Hypothalamus (tissue), 51 donors: ENCODE results near the gene DBH.

ENCODE experiments used
- DNase-seq, 51 donors: peaks; one replicate each; lab custom pipeline; 2025; lab: John Stamatoyannopoulos, UW

DBH gene

GRCh38 chr9:133635533-133636531 is at the start of gene DBH:
Gene DBH, plus strand, starts transcription at chr9:133636363. Its CDS starts 9 bp downstream, at chr9:133636372.
- no peak for DNase-seq

GRCh38 chr9:133587051-133587450 is 49.1 kb upstream of the DBH start:
- DNase-seq, result no peak

- DNase-seq, result no peak
Measured at GRCh38 chr9:133587466-133587865, 48.7 kb upstream of the DBH start.

- DNase-seq, result no peak
Measured at GRCh38 chr9:133589454-133590227, 46.5 kb upstream of the DBH start.

DNA sequence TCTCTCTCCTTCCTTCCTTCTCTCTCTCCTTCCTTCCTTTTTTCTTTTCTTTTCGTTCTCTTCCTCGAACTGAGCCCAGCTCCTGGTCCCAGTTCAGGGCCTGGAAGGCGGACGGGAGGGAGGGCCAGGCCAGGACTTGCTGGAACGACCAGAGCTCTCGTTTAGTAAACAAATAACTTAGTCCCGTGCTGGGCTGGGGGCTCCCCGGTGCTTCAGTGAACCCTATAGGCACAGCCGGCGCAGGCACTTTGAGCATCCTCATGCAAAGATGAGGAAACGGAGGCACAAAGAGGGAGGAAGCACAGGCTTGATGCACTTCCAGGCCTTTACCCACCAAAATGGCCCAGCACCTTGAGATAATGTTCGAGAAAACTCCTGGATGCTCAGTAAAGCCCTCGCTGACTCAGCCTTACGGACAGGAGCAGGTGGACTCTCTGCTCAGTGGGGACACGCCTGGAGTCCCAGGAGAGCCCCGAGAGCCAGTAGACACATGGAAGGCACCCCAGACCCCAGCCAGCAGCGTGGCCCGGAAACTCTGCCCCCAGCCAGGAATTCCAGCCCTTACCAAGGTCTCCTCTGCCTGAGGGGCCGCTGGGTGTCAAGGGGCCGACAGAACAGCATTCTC is 45.8 kb upstream of the DBH start:
- no peak for DNase-seq

DNA sequence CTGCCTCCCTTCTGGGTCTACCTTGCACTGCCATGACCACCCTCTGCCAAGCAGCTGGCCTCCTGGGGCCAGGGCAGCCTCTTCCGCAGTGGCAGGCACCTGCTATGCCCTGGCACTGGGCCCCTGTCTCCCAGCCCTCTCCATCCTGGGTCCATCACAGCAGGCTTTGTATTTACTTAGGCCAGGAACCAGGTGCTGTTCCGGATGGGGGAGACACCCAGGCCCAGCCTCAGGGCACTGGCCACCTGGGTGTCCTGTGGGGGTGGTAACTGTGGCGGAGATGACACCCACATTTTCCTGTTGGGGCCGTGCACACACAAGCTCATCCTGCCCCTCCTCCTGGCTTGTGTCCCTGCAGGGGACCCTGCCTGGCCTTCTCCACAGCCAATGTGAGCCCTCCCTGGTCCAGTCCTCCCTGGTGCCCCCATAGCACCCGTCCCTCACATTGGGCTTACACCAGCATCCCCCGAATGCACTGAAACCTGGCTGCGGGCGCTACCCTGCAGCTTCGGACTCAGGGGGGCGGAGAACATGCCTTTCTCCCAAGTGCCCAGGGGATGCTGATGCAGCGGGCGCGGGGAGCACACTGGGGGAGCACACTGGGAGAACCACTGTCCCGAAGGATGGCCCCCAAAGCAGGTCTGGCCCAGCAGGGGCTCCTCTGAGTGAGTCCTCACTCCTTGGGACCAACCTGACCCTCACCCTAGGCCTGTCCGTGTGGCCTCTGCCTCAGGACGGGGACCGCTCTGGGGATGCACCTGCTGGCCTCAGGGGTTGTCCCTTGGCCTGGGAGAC is 44.9 kb upstream of the DBH start:
- no peak for DNase-seq

- no peak for DNase-seq
Measured at GRCh38 chr9:133591985-133592384, 44.2 kb upstream of the DBH start.

DNA sequence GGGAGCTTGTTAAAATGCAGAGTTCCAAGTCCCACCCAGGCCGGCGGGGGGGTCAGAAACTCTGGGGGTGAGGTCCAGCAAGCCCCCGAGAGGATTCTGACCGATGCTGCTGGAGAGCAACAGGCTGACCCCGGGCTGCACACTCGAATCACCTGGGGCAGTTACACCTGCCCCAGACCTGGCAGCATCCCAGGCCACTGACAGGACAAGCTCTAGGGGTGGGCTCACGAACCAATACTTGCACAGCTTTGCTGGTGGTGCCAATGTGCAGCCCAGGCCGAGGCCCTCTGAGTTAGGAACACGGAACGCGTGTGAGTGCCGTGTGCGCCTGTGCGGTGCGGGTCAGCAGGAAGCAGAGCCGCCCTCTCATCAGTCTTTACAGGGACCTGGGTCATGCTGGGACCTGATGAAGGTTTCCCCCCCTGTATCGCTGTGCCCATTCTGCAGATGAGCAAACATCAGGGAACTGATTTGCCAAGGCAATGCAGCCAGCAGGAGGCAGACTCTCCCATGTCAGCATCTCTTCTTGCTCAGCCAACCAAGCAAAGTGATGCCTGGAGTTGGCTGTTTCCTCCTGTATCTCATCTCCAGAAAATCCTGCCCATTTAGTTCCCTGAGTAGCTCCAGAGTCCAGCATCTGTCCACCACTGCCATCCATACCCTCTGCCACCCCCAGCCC is 43.3 kb upstream of the DBH start:
- no peak for DNase-seq

DNA sequence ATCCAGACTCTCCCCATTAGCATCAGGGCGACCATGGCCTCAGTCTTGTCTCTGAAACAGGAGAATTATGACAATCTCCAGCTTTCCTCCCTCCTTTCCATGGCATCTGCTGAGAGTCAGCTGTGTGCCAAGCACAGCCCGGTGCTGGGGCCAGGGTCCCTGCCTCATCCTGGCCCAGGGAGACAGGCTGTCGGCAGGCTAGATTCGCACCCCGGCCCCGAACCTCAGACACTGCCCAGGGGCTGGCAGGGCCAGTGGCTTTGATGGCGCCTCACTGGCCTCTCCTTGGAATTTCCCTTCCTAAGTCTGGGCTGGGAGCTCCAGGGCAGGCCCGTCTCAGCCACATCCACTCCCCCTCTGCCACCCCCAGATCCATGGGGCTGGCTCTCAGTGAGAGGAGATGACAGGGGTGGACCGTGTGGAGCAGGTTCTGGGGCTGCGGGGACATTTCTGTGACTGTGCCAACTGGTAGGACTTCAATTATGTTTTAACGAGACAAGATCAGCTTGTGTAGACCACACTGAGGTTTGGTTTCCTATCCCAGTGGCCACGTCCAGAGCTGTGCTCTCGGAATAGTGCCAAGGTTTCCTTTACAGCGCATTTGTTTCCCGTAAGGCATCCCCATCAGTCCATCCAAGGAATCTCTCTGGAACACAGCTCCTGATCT is 42.4 kb upstream of the DBH start:
- DNase-seq, result no peak

- DNase-seq, result no peak
Measured at GRCh38 chr9:133594310-133594709, 41.9 kb upstream of the DBH start.

GRCh38 chr9:133595910-133596309 is 40.3 kb upstream of the DBH start:
- DNase-seq, result no peak

- DNase-seq, result no peak
Measured at GRCh38 chr9:133597316-133597957, 38.7 kb upstream of the DBH start.

- no peak for DNase-seq
Measured at GRCh38 chr9:133598978-133599377, 37.2 kb upstream of the DBH start.

DNA sequence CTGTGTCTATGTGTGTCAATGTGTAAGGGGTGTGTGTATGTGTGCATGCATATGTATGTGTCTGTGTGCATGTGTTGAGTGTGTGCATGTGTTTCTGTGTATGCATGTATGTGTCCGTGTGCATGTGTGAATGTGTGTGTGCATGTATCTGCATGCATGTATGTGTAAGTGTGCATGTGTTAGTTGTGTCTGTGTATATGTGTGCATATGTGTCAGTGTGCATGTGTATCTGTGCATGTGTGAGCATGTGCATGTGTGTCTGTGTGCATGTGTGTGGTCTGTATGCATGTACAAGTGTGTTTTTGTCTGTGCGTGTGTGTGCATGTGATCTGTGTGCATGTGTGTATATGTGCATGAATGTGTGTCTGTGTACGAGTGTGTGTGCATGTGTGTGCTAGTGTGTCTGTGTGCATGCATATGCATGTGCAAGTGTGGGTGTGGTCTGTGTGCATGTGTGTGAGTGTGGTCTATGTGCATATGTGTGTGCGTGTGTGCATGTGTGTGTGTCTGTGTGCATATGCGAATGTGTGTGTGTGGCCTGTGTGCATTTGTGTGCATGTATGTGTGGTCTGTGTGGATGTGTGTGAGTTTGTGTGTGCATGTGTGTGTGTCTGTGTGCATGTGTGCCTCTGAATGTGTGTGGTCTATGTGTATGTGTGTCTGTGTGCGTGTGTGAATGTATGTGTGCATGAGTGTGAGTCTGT is 36.5 kb upstream of the DBH start:
- no peak for DNase-seq

GRCh38 chr9:133600739-133601138 is 35.4 kb upstream of the DBH start:
- no peak for DNase-seq

DNA sequence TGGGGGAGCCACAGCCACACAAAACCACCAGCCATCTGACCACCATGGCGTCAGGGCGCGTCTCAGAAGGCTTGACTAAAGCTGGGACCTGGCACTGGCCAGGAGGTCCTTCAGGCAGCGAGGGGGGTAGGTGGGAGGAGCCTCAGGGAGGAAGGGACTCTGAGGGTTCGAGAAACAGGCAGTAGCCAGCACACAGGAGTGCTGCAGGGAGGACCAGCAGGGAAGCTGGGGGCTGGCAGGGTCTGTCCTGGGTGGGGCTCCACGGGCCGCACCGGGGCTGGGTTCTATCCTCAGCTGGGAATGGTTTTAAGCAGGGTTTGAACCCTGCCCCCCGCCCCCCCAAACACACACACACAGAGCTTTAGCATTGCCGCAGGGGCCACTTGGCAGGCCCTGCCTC is 34.4 kb upstream of the DBH start:
- no peak for DNase-seq

DNA sequence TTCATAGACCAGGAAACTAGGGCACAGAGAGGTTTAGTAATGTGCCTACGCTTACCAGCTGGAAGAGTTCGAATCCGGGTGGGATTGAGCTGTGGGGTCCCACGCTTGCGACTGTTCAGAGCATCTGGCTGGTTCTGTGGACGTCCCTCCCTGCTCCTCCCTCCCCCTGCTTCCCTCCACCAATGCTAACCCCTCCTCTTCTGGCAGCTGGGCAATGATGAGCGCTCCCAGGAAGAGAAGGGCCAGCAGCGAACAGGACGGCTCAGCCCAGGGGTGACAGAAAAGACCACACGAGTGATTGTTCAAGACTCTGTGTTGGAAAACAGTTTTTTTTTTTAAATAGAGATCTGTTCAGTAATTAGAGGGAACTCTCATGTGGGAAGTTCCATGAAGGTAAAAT is 33.9 kb upstream of the DBH start:
- no peak for DNase-seq
